Hepatocyte (in vitro differentiated cells): ENCODE measurements around the gene SOS1.

ENCODE experiments used
- CTCF ChIP-seq: fragments of 200-600 bp; sonication (generic); IDR thresholded peaks from 2 replicates; pipeline ENCODE4 v1.5.1; 2016; ENCODE audit warnings: antibody characterized with exemption, mild to moderate bottlenecking; ENCODE audit not compliant: poor library complexity
- EZH2 ChIP-seq: fragments of 200-600 bp; sonication (generic); IDR thresholded peaks from 2 replicates; pipeline ENCODE4 v1.6.1; 2016; ENCODE audit warnings: antibody characterized with exemption, mild to moderate bottlenecking, borderline replicate concordance
- EZH2phosphoT487 ChIP-seq: fragments of 200-600 bp; sonication (generic); IDR thresholded peaks from one replicate; pipeline ENCODE4 v1.6.1; 2018; ENCODE audit warnings: antibody characterized with exemption, mild to moderate bottlenecking, low read depth, moderate library complexity; ENCODE audit not compliant: unreplicated experiment, severe bottlenecking

GRCh38 chr2:39091063-39091462 is 29.8 kb downstream of the SOS1 start:
- TF ChIP-seq CTCF (no peak), EZH2phosphoT487 (no peak), EZH2 (no peak)
